Stimulated activated naive CD8-positive, alpha-beta T cell treated with anti-CD3 and anti-CD28 coated beads, Interleukin-15, Interleukin-2, amounts not matched to agents 100 ng/mL and 50 ng/mL, for 24 hours (primary cell): Measurements from ENCODE around the gene USH1G.
"Not testable (repeated sequence)": the region's sequence is repeated elsewhere in the genome, so short reads cannot be mapped to it uniquely, and the experiment has no call there.

Experiments used
- H3K27ac Mint-ChIP-seq: one replicate; pipeline ENCODE4 v1.8.0; 2021; ENCODE audit warnings: mild to moderate bottlenecking, mixed read lengths
- H3K27me3 Mint-ChIP-seq: one replicate; pipeline ENCODE4 v1.8.0; 2021; ENCODE audit warnings: mixed read lengths
- H3K36me3 Mint-ChIP-seq: one replicate; pipeline ENCODE4 v1.8.0; 2021; ENCODE audit warnings: low read depth, mixed read lengths
- H3K4me1 Mint-ChIP-seq: one replicate; pipeline ENCODE4 v1.8.0; 2021; ENCODE audit warnings: low read depth, mixed read lengths
- H3K4me3 Mint-ChIP-seq: one replicate; pipeline ENCODE4 v1.8.0; 2021; ENCODE audit warnings: mild to moderate bottlenecking, mixed read lengths
- H3K9me3 Mint-ChIP-seq: one replicate; pipeline ENCODE4 v1.8.0; 2021; ENCODE audit warnings: mixed read lengths

The USH1G gene

DNA sequence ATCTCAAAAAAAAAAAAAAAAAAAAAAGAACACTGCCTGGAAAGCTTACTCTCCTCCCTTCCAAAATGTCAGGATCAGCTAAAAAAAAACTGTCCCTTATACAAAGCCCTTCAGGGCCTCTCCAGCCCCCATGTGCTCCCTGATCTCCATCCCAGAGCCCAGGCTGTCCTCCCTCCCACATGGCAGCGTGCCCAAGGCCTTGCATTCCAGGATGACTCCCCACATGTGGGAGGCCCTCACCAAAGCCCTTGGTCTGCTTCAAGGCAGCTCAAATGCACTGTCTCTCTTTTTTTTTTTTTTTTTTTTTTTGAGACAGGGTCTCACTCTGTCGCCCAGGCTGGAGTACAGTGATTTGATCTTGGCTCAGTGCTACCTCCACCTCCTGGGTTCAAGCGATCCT lies 52.5 kb downstream of the USH1G start:
- no peak overlapping the region for H3K27ac Mint-ChIP-seq
- no peaks in the 10 kb centered on the region for H3K9me3 Mint-ChIP-seq
- H3K27me3 Mint-ChIP-seq = no peaks in the 10 kb centered on the region
- H3K4me3 Mint-ChIP-seq = no peak overlapping the region
- no peaks in the 10 kb centered on the region for H3K36me3 Mint-ChIP-seq
- peaks cover 16% of the 10 kb centered on the region for H3K4me1 Mint-ChIP-seq

DNA sequence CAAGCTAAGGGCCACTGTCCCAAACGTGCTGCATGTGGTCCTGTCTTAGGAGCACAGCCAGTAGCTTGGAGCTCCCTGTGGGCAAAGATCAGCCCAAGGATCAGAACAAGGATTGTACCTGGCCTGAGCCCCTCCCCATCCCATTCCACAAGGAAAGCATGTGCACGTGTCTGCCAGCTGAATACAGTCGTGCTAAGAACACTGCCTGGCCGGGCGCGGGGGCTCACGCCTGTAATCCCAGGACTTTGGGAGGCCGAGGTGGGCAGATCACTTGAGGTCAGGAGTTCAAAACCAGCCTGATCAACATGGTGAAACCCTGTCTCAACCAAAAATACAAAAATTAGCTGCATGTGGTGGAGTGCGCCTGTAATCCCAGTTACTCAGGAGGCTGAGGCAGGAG lies 53.0 kb downstream of the USH1G start:
- H3K4me1 Mint-ChIP-seq = peaks cover 19% of the 10 kb centered on the region
- H3K27me3 Mint-ChIP-seq, H3K4me3 Mint-ChIP-seq, H3K9me3 Mint-ChIP-seq, H3K36me3 Mint-ChIP-seq, H3K27ac Mint-ChIP-seq: not testable (repeated sequence)

GRCh38 chr17:74868908-74869255 lies 54.2 kb downstream of the USH1G start:
- H3K27ac Mint-ChIP-seq = no peak overlapping the region
- H3K36me3 Mint-ChIP-seq = no peaks in the 10 kb centered on the region
- H3K4me1 Mint-ChIP-seq = peaks cover 20% of the 10 kb centered on the region
- no peaks in the 10 kb centered on the region for H3K9me3 Mint-ChIP-seq
- no peak overlapping the region for H3K4me3 Mint-ChIP-seq
- no peaks in the 10 kb centered on the region for H3K27me3 Mint-ChIP-seq

DNA sequence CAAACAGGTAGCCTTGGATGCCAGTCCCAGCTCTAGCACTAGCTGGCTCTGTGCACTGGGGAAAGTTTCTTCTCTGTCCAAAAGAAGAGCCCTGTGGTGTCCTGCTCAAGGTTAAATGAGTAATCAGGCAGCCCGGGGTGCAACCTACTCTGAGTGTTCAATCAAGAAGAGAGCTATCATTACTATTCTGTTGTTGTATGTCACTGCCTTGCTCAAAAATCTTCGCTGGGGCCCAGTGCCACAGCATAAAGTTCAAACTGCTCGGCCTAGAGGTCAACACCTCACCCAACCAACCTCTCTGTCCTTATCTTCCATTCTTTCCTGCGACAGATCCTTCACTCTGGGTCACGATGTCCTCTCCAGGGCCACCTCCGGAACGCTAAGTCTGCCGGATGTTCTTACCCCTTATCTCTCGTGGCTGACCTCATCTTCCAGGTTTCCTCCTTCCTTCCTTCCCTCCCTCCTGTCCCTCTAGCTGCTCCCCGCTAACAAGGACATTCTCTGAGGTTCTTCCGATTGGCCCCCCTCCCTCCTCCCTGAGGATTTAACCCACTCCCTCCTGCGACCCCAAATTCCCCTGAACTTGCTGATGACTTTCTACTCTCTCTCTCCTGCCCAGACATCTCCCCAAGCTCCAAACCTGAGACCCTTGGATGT lies 54.7 kb downstream of the USH1G start:
- Mint-ChIP-seq H3K4me3 (no peak overlapping the region), H3K36me3 (no peaks in the 10 kb centered on the region), H3K4me1 (peaks cover 18% of the 10 kb centered on the region), H3K27me3 (no peaks in the 10 kb centered on the region), H3K9me3 (no peaks in the 10 kb centered on the region), H3K27ac (no peak overlapping the region)

- H3K27me3 Mint-ChIP-seq = peaks cover 8% of the 10 kb centered on the region
- H3K4me3 Mint-ChIP-seq = no peak overlapping the region
- no peaks in the 10 kb centered on the region for H3K36me3 Mint-ChIP-seq
- peaks cover 13% of the 10 kb centered on the region for H3K4me1 Mint-ChIP-seq
- no peaks in the 10 kb centered on the region for H3K9me3 Mint-ChIP-seq
- no peak overlapping the region for H3K27ac Mint-ChIP-seq
These were observed 56.7 kb downstream of the USH1G start for GRCh38 chr17:74866198-74866835.
